ENCODE measurements around the gene TCHHL1. TPM values are rescaled to one million over a fixed set of nuclear protein-coding genes. Genes with fewer than 3 reads are reported as not detected.

Gene TCHHL1
- total and polyA plus RNA-seq, 9 of the 15 experiments (the other 6 are each of a cell fraction or from before 2014, with no cell fraction given), result not detected

DNA sequence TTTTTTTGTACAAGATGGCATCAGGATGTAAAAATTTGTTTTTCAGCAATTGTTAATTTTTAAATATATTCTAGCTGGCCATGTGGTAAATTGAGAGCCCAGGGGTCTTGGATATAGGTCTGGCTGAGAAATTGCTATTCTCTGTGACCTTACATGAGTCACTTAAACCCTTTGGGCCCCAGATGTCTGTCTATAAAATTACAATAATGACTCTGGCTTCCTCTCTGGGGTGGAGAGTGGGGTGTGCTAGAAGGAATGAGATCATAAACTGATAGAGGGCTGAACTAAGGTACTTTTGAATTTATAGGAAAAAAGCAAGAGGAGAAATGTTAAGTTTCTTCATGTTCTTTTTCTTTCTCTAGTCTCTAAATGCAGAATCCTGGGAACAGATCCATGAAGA lies 38.8 kb upstream of the TCHHL1 start (continued):
- TF ChIP-seq, protein P1, sequence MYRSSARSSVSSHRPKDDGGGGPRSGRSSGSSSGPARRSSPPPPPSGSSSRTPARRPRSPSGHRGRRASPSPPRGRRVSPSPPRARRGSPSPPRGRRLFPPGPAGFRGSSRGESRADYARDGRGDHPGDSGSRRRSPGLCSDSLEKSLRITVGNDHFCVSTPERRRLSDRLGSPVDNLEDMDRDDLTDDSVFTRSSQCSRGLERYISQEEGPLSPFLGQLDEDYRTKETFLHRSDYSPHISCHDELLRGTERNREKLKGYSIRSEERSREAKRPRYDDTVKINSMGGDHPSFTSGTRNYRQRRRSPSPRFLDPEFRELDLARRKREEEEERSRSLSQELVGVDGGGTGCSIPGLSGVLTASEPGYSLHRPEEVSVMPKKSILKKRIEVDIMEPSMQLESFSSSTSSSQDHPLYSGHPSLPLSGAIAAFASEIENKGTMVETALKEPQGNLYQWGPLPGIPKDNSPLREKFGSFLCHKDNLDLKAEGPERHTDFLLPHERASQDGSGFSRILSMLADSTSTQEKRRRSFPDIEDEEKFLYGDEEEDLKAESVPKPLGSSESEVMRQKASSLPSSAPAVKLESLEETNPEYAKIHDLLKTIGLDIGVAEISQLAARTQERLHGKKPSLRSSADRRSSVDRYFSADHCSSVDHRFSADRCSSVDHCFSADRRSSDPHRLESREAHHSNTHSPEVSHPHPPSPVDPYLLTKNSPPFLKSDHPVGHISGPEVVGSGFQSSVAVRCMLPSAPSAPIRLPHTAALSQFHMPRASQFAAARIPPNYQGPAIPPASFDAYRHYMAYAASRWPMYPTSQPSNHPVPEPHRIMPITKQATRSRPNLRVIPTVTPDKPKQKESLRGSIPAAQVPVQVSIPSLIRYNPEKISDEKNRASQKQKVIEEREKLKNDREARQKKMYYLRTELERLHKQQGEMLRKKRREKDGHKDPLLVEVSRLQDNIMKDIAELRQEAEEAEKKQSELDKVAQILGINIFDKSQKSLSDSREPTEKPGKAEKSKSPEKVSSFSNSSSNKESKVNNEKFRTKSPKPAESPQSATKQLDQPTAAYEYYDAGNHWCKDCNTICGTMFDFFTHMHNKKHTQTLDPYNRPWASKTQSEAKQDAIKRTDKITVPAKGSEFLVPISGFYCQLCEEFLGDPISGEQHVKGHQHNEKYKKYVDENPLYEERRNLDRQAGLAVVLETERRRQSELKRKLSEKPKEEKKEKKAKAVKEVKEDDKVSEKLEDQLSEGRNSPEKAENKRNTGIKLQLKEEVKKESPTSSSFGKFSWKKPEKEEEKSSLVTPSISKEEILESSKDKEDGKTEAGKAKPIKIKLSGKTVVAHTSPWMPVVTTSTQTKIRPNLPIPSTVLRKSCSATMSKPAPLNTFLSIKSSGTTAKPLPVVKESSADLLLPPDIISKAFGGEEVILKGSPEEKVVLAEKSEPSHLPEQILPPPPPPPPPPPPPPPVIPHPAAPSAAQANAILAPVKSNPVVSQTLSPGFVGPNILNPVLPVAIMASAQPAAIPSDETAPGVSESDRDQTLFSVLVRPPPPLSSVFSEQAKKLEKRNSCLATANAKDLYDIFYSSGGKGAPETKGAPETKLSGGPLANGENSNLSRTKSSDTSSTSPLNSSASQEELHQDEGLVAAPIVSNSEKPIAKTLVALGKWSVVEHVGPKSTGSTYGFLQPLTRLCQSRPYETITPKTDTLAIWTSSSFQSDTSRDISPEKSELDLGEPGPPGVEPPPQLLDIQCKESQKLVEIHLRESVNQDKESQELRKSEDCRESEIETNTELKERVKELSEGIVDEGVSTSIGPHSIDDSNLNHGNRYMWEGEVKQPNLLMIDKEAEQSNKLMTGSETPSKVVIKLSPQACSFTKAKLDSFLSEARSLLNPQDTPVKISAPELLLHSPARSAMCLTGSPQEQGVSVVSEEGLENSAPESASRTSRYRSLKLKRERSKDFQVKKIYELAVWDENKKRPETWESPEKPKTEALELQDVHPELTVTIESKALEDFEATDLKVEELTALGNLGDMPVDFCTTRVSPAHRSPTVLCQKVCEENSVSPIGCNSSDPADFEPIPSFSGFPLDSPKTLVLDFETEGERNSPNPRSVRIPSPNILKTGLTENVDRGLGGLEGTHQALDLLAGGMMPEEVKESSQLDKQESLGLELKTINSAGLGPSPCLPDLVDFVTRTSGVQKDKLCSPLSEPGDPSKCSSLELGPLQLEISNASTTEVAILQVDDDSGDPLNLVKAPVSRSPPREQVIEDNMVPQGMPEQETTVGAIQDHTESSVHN (IDR thresholded peaks at IDR 0.05; ENCODE audit: borderline replicate concordance in 1 of 2, low read depth in 1 of 2), result no peak
